H1 (cell line): Measurements from ENCODE around the gene CD44. TPM values are rescaled to one million over a fixed set of nuclear protein-coding genes. Genes with fewer than 3 reads are reported as not detected.

ENCODE experiments used
- CTCF ChIA-PET: fragments of 300-600 bp; sonication (Branson Sonifier 250); formaldehyde crosslinking; loops from one replicate; lab custom pipeline; 2021; ENCODE audit not compliant: partially characterized antibody; lab: Charles Lee
- POLR2A ChIA-PET: fragments of 300-600 bp; sonication (Branson Sonifier 250); formaldehyde crosslinking; loops from one replicate; lab custom pipeline; 2021; ENCODE audit warnings: inconsistent platforms; ENCODE audit not compliant: partially characterized antibody; lab: Charles Lee
- DNase-seq, 2 experiments: peaks; one replicate each; pipeline versions ENCODE4 v3.0.0 to v3.0.0-alpha.2; 2010 to 2022; ENCODE audit warnings: low spot score in 2 of 2, low read depth in 1 of 2, mixed read lengths in 1 of 2
- FAIRE-seq: peaks from 2 replicates; lab custom pipeline; 2011; peaks lifted over from hg19 to GRCh38; lab: Jason Lieb, UNC
- H2AFZ ChIP-seq: 2 replicates; pipeline ENCODE4 v1.8.1; 2012; ENCODE audit warnings: low read length, inconsistent platforms
- H2AK5ac ChIP-seq: 2 replicates; pipeline ENCODE4 v1.6.1; 2013; ENCODE audit warnings: low read depth, low read length
- H2BK120ac ChIP-seq: replicated peaks from 2 replicates; pipeline ENCODE3; 2013; ENCODE audit warnings: low read depth, low read length, inconsistent platforms
- H2BK12ac ChIP-seq: 2 replicates; pipeline ENCODE4 v1.6.1; 2013; ENCODE audit warnings: low read depth, low read length
- H2BK15ac ChIP-seq: 2 replicates; pipeline ENCODE4 v1.6.1; 2013; ENCODE audit warnings: low read length
- H2BK20ac ChIP-seq: 2 replicates; pipeline ENCODE4 v1.6.1; 2013; ENCODE audit warnings: low read length
- H2BK5ac ChIP-seq: 2 replicates; pipeline ENCODE4 v1.6.1; 2013; ENCODE audit warnings: low read depth, low read length
- H3K14ac ChIP-seq: 2 replicates; pipeline ENCODE4 v1.6.1; 2013; ENCODE audit warnings: inconsistent platforms; ENCODE audit not compliant: insufficient read length
- H3K18ac ChIP-seq: 2 replicates; pipeline ENCODE4 v1.6.1; 2013; ENCODE audit warnings: low read length; ENCODE audit errors: extremely low read depth
- H3K23ac ChIP-seq: 2 replicates; pipeline ENCODE4 v1.6.1; 2013; ENCODE audit warnings: inconsistent platforms; ENCODE audit not compliant: insufficient read length
- H3K23me2 ChIP-seq: 2 replicates; pipeline ENCODE4 v1.6.1; 2013; ENCODE audit warnings: low read depth, low read length
- H3K27ac ChIP-seq: 2 replicates; pipeline ENCODE4 v1.6.1; 2011; ENCODE audit warnings: low read depth, low read length, inconsistent platforms
- H3K27me3 ChIP-seq, 4 experiments: replicated peaks in 1 of 4; 1 replicate in 1 of 4; 2 replicates in 3 of 4; pipeline versions ENCODE4 v1.6.1 to v1.8.1; 2011 to 2013; ENCODE audit warnings: low read length in 3 of 4, mild to moderate bottlenecking in 3 of 4, inconsistent platforms in 2 of 4, mixed read lengths in 2 of 4, moderate library complexity in 1 of 4; ENCODE audit not compliant: control insufficient read depth in 3 of 4, insufficient read depth in 3 of 4; ENCODE audit errors: extremely low read depth in 1 of 4
- H3K36me3 ChIP-seq, 4 experiments: 2 replicates each; pipeline versions ENCODE4 v1.6.1 to v1.8.1; 2011 to 2013; ENCODE audit warnings: mild to moderate bottlenecking in 4 of 4, low read length in 3 of 4, moderate library complexity in 2 of 4, control low read depth in 1 of 4, inconsistent platforms in 1 of 4; ENCODE audit not compliant: insufficient read depth in 4 of 4, control insufficient read depth in 2 of 4
- H3K4ac ChIP-seq: replicated peaks from 2 replicates; pipeline ENCODE3; 2013; ENCODE audit warnings: low read length, low read depth, mixed read lengths, inconsistent platforms; ENCODE audit not compliant: insufficient read length
- H3K4me1 ChIP-seq, 4 experiments: replicated peaks in 1 of 4; 1 replicate in 1 of 4; 2 replicates in 3 of 4; pipeline versions ENCODE4 v1.6.1 to v1.8.1; 2011 to 2013; ENCODE audit warnings: low read length in 3 of 4, inconsistent platforms in 2 of 4, mixed read lengths in 1 of 4; ENCODE audit not compliant: insufficient read depth in 4 of 4, control insufficient read depth in 3 of 4
- H3K4me2 ChIP-seq, 2 experiments: 2 replicates each; pipeline versions ENCODE4 v1.6.1 to v1.8.1; 2011 to 2013; ENCODE audit warnings: low read depth in 2 of 2, low read length in 2 of 2, control low read depth in 1 of 2, inconsistent platforms in 1 of 2, mild to moderate bottlenecking in 1 of 2; ENCODE audit not compliant: insufficient read depth in 1 of 2
- H3K4me3 ChIP-seq, 4 experiments: fragments of 200-600, 300-600 bp in 1 of 4; sonication (generic), shearing (Covaris generic), sonication (Bioruptor Twin) in 1 of 4; 2 replicates each; pipeline versions ENCODE4 v1.5.1 to v1.8.1; 2011 to 2016; ENCODE audit warnings: low read length in 4 of 4, low read depth in 3 of 4, control low read depth in 2 of 4, inconsistent platforms in 2 of 4, mild to moderate bottlenecking in 2 of 4, mixed read lengths in 1 of 4, moderate library complexity in 1 of 4; ENCODE audit not compliant: insufficient read depth in 2 of 4; ENCODE audit errors: extremely low read depth in 1 of 4
- H3K56ac ChIP-seq: replicated peaks from 2 replicates; pipeline ENCODE3; 2013; ENCODE audit warnings: low read depth, mild to moderate bottlenecking, mixed read lengths, low read length, inconsistent platforms; ENCODE audit not compliant: insufficient read length
- H3K79me1 ChIP-seq: 2 replicates; pipeline ENCODE4 v1.6.1; 2013; ENCODE audit warnings: low read depth, low read length, control low read depth
- H3K79me2 ChIP-seq, 2 experiments: 2 replicates each; pipeline versions ENCODE4 v1.6.1 to v1.8.1; 2012 to 2013; ENCODE audit warnings: low read length in 2 of 2, mild to moderate bottlenecking in 2 of 2, inconsistent platforms in 1 of 2; ENCODE audit not compliant: insufficient read depth in 2 of 2, control insufficient read depth in 1 of 2
- H3K9ac ChIP-seq, 4 experiments: replicated peaks in 1 of 4; 1 replicate in 1 of 4; 2 replicates in 3 of 4; pipeline versions ENCODE4 v1.6.1 to v1.8.1; 2011 to 2013; ENCODE audit warnings: low read depth in 3 of 4, low read length in 3 of 4, control low read depth in 2 of 4, mild to moderate bottlenecking in 2 of 4, moderate library complexity in 2 of 4, inconsistent platforms in 1 of 4; ENCODE audit errors: extremely low read depth in 1 of 4
- H3K9me3 ChIP-seq, 2 experiments: 2 replicates each; pipeline versions ENCODE4 v1.6.1 to v1.8.1; 2012 to 2013; ENCODE audit warnings: mild to moderate bottlenecking in 2 of 2, moderate library complexity in 2 of 2, control low read depth in 1 of 2, inconsistent platforms in 1 of 2, low read depth in 1 of 2, low read length in 1 of 2, mixed read lengths in 1 of 2; ENCODE audit not compliant: insufficient read depth in 2 of 2
- H4K20me1 ChIP-seq, 2 experiments: replicated peaks in 1 of 2; 2 replicates each; pipeline versions ENCODE3 to v1.8.1; 2011 to 2013; ENCODE audit warnings: inconsistent platforms in 2 of 2, low read length in 2 of 2, mild to moderate bottlenecking in 1 of 2; ENCODE audit not compliant: insufficient read depth in 2 of 2, control insufficient read depth in 1 of 2
- H4K5ac ChIP-seq: 2 replicates; pipeline ENCODE4 v1.6.1; 2013; ENCODE audit warnings: low read length, low read depth, mixed read lengths, inconsistent platforms; ENCODE audit not compliant: insufficient read length
- H4K8ac ChIP-seq: 2 replicates; pipeline ENCODE4 v1.8.0; 2013; ENCODE audit warnings: mild to moderate bottlenecking, moderate library complexity, low read length, inconsistent platforms; ENCODE audit not compliant: insufficient read depth; ENCODE audit errors: extremely low read depth
- H4K91ac ChIP-seq: replicated peaks from 2 replicates; pipeline ENCODE3; 2013; ENCODE audit warnings: low read length, mixed read lengths, inconsistent platforms; ENCODE audit not compliant: insufficient read length
- WGBS, 2 experiments: shearing (Covaris generic) in 1 of 2; methylation state at CpG; one replicate each; pipeline versions ENCODE4 v1.1.6 to v1.1.7; 2013 to 2015; ENCODE audit warnings: low lambda C conversion rate in 2 of 2, mixed read lengths in 2 of 2, inconsistent platforms in 1 of 2, low coverage in 1 of 2, missing lambda C conversion rate in 1 of 2; ENCODE audit not compliant: insufficient replicate concordance in 2 of 2, insufficient coverage in 1 of 2, insufficient read length in 1 of 2; ENCODE audit errors: extremely low coverage in 1 of 2, missing lambda C conversion rate in 1 of 2; 5-methylcytosine and 5-hydroxymethylcytosine counted together
- polyA plus RNA-seq, 7 experiments: library from polyadenylated mRNA; depleted of rRNA in 3 of 7; stranded (reverse) in 5 of 7; unstranded in 2 of 7; fragments of >200 nt in 5 of 7; fragments of 200-250 nt in 2 of 7; gene quantifications; 1 replicate in 5 of 7; 2 replicates in 1 of 7; 4 replicates in 1 of 7; pipeline versions ENCODE4 v1.2.1 to v1.2.3, GENCODE V29; 2011 to 2013; ENCODE audit warnings: missing spikeins in 2 of 7, mixed read lengths in 2 of 7
- total RNA-seq: library from RNA; stranded (reverse); fragmentation: NEBNext Ultra II Directional; extraction: Animal tissue kit (Norgen Biotek cat#: 25700); gene quantifications from 2 replicates; pipeline ENCODE4 v1.2.1, GENCODE V29; 2021

Gene CD44
- total and polyA plus RNA-seq, 2 of the 8 experiments (the other 6 are each of a cell fraction or from before 2014, with no cell fraction given) = 11.8 to 13.7 TPM

DNA sequence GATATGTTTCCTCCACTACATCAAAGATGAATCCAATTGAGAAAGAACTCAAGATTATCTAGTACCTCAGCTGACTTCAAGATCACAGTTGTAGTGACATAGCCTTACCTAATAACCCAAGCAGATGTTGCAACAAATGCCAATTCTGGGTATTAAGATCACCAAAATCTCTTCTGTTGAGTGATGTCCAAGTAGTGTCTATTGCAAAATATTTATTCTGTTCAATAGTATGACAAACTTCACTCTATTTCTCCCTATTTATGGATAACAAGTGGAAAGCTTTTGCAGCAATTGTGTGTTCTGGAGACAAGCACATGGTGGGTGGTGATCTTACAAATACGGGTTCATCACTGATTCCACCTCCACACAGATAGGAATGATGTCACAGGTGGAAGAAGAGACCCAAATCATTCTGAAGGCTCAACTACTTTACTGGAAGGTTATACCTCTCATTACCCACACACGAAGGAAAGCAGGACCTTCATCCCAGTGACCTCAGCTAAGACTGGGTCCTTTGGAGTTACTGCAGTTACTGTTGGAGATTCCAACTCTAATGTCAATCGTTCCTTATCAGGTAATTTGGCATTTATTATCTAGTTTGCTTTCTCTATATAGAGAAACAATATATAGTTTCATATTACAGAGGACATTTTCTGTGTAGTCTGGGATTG is 72.0 kb downstream of the CD44 start:
- H2BK15ac ChIP-seq = no peak overlapping the region
- no peaks in the 10 kb centered on the region for H3K79me2 ChIP-seq
- no peak for FAIRE-seq
- no peak overlapping the region for H2BK12ac ChIP-seq
- no peaks in the 10 kb centered on the region for H3K23me2 ChIP-seq
- peaks cover 0 to 7% (median 2%) of the 10 kb centered on the region in 4 experiments; a peak in 3 of 7 replicates for H3K4me1 ChIP-seq
- no peak overlapping the region for H3K4ac ChIP-seq
- H4K5ac ChIP-seq = no peak overlapping the region
- 92% methylated on average over 3 of the region's 3 CpGs; no CpG with 5 or more reads in 1 of the 2 experiments for WGBS, 2 experiments
- H2AK5ac ChIP-seq = no peak overlapping the region
- H3K36me3 ChIP-seq = no peaks in the 10 kb centered on the region
- no peak overlapping the region for H3K4me3 ChIP-seq
- H2BK20ac ChIP-seq = no peak overlapping the region
- CTCF ChIA-PET = no interaction called here
- H3K27me3 ChIP-seq = no peaks in the 10 kb centered on the region
- H2BK5ac ChIP-seq = no peak overlapping the region
- POLR2A ChIA-PET = no interaction called here
- H2BK120ac ChIP-seq = no peak overlapping the region
- no peaks in the 10 kb centered on the region for H3K9me3 ChIP-seq
- H4K20me1 ChIP-seq = no peaks in the 10 kb centered on the region
- H3K4me2 ChIP-seq = no peak overlapping the region
- DNase-seq = no peak
- no peak overlapping the region for H3K14ac ChIP-seq
- no peaks in the 10 kb centered on the region for H3K79me1 ChIP-seq
- H3K18ac ChIP-seq = no peak overlapping the region
- no peak overlapping the region for H4K8ac ChIP-seq
- no peak overlapping the region for H2AFZ ChIP-seq
- no peak overlapping the region for H3K56ac ChIP-seq
- H3K23ac ChIP-seq = no peak overlapping the region
- no peak overlapping the region for H4K91ac ChIP-seq
- H3K9ac ChIP-seq = no peak overlapping the region
- H3K27ac ChIP-seq = no peak overlapping the region
